HCT116 (cell line): ENCODE data around the gene ZFP92. TPM values are rescaled to one million over a fixed set of nuclear protein-coding genes. Genes with fewer than 3 reads are reported as not detected.

Experiments used
- ATAC-seq: fragments of 200-7000 bp; cut with Tn5 transposase; 2 replicates; pipeline ENCODE4 v1.9.1; 2020; ENCODE audit warnings: mild to moderate bottlenecking, moderate library complexity
- BruUV-seq: library from RNA; stranded (reverse); fragments of 400-500 nt; replicated peaks from 2 replicates; lab custom pipeline; 2021; lab: Mats Ljungman, UMichigan
- CTCF ChIA-PET: fragments of 300-600 bp; sonication (Branson Sonifier 250); formaldehyde crosslinking; loops from one replicate; lab custom pipeline; 2021; ENCODE audit warnings: antibody characterized with exemption; lab: Charles Lee
- POLR2A ChIA-PET: fragments of 300-600, 350-600 bp; sonication (Branson Sonifier 250); formaldehyde crosslinking; loops from one replicate; lab custom pipeline; 2021; ENCODE audit warnings: antibody characterized with exemption; lab: Charles Lee
- RAD21 ChIA-PET, 2 experiments: fragments of 300-600 bp; sonication (Branson Sonifier 250); formaldehyde crosslinking; loops; one replicate each; lab custom pipeline; 2023; ENCODE audit warnings: low total read pairs in 2 of 2; ENCODE audit not compliant: uncharacterized antibody in 2 of 2, unreplicated experiment in 2 of 2, low non-redundant PET in 1 of 2; lab: Charles Lee
- DNase-seq: peaks from one replicate; pipeline ENCODE4 v3.0.0-alpha.2; 2010; ENCODE audit warnings: low read depth, low spot score
- H2AFZ ChIP-seq: fragments of 200-600 bp; shearing (Covaris generic), sonication (generic); 2 replicates; pipeline ENCODE4 v1.6.1; 2017; ENCODE audit warnings: low read depth, mixed run types, mixed read lengths, antibody characterized with exemption, low read length; ENCODE audit not compliant: poor library complexity, severe bottlenecking
- H3K27ac ChIP-seq: 2 replicates; pipeline ENCODE4 v1.5.1; 2012; ENCODE audit warnings: low read depth, low read length
- H3K27me3 ChIP-seq: fragments of 200-600 bp; sonication (generic); 2 replicates; pipeline ENCODE4 v1.6.1; 2016; ENCODE audit warnings: mixed run types, low read length, mixed read lengths; ENCODE audit not compliant: insufficient read depth
- H3K36me3 ChIP-seq, 2 experiments: fragments of 200-500 bp in 1 of 2; fragments of 200-600 bp in 1 of 2; sonication (Bioruptor generic) in 1 of 2; sonication (generic) in 1 of 2; 2 replicates each; pipeline versions ENCODE4 v1.5.1 to v1.6.1; 2014 to 2016; ENCODE audit warnings: low read length in 2 of 2, inconsistent platforms in 1 of 2, mixed read lengths in 1 of 2, mixed run types in 1 of 2; ENCODE audit not compliant: insufficient read depth in 2 of 2, control insufficient read depth in 1 of 2
- H3K4me1 ChIP-seq, 2 experiments: fragments of 200-600 bp in 1 of 2; sonication (generic) in 1 of 2; 2 replicates each; pipeline versions ENCODE4 v1.5.1 to v1.6.1; 2012 to 2017; ENCODE audit warnings: low read length in 2 of 2, inconsistent platforms in 1 of 2, mild to moderate bottlenecking in 1 of 2, mixed read lengths in 1 of 2, mixed run types in 1 of 2, moderate library complexity in 1 of 2; ENCODE audit not compliant: insufficient read depth in 2 of 2, control insufficient read depth in 1 of 2
- H3K4me2 ChIP-seq: fragments of 200-600 bp; sonication (generic); 2 replicates; pipeline ENCODE4 v1.6.1; 2017; ENCODE audit warnings: mixed run types, low read length, mixed read lengths
- H3K4me3 ChIP-seq, 2 experiments: fragments of 200-600 bp in 1 of 2; sonication (generic) in 1 of 2; replicated peaks in 1 of 2; 2 replicates each; pipeline ENCODE4 v1.5.1; 2011 to 2016; ENCODE audit warnings: low read length in 2 of 2, control low read depth in 1 of 2, low read depth in 1 of 2, mild to moderate bottlenecking in 1 of 2, mixed read lengths in 1 of 2, mixed run types in 1 of 2
- H3K79me2 ChIP-seq: fragments of 200-600 bp; sonication (generic); 2 replicates; pipeline ENCODE4 v1.6.1; 2017; ENCODE audit warnings: mild to moderate bottlenecking, mixed run types, low read length, moderate library complexity, mixed read lengths; ENCODE audit not compliant: insufficient read depth
- H3K9ac ChIP-seq: fragments of 200-600 bp; sonication (generic); 2 replicates; pipeline ENCODE4 v1.6.1; 2016; ENCODE audit warnings: low read length, mixed read lengths
- H3K9me2 ChIP-seq: fragments of 200-600 bp; sonication (generic), shearing (Covaris generic); 2 replicates; pipeline ENCODE4 v1.6.1; 2017; ENCODE audit warnings: mixed run types, mild to moderate bottlenecking, moderate library complexity; ENCODE audit not compliant: insufficient read depth
- H3K9me3 ChIP-seq, 2 experiments: fragments of 200-500 bp in 1 of 2; fragments of 200-600 bp in 1 of 2; sonication (Bioruptor generic) in 1 of 2; sonication (generic) in 1 of 2; 2 replicates each; pipeline ENCODE4 v1.6.1; 2014 to 2017; ENCODE audit warnings: low read length in 2 of 2, mixed read lengths in 2 of 2, inconsistent platforms in 1 of 2, low read depth in 1 of 2, mild to moderate bottlenecking in 1 of 2, mixed run types in 1 of 2, moderate library complexity in 1 of 2; ENCODE audit not compliant: control insufficient read depth in 1 of 2, insufficient read depth in 1 of 2
- H4K20me1 ChIP-seq: fragments of 200-600 bp; sonication (generic), shearing (Covaris generic); 2 replicates; pipeline ENCODE4 v1.6.1; 2017; ENCODE audit warnings: mixed run types, mild to moderate bottlenecking, moderate library complexity; ENCODE audit not compliant: insufficient read depth
- ATF3 ChIP-seq: IDR thresholded peaks from 2 replicates; pipeline ENCODE4 v1.6.1; 2012
- CBX3 ChIP-seq: IDR thresholded peaks from 2 replicates; pipeline ENCODE4 v1.6.1; 2012; ENCODE audit warnings: low read depth
- CEBPB ChIP-seq: IDR thresholded peaks from 2 replicates; pipeline ENCODE4 v1.6.1; 2012; ENCODE audit warnings: low read depth
- CTCF ChIP-seq, 3 experiments: fragments of 200-600 bp in 1 of 3; sonication (generic) in 1 of 3; IDR thresholded peaks in 2 of 3; conservative IDR thresholded peaks in 1 of 3; 2 replicates each; pipeline ENCODE4 v1.5.1; 2012 to 2017; ENCODE audit warnings: low read depth in 2 of 3, low read length in 2 of 3, antibody characterized with exemption in 1 of 3, borderline replicate concordance in 1 of 3, control low read depth in 1 of 3, mild to moderate bottlenecking in 1 of 3, mixed read lengths in 1 of 3, mixed run types in 1 of 3, moderate library complexity in 1 of 3; ENCODE audit not compliant: insufficient read depth in 1 of 3
- EGR1 ChIP-seq: IDR thresholded peaks from 2 replicates; pipeline ENCODE4 v1.6.1; 2012; ENCODE audit warnings: low read depth
- ELF1 ChIP-seq: IDR thresholded peaks from 2 replicates; pipeline ENCODE4 v1.6.1; 2012; ENCODE audit warnings: low read depth, borderline replicate concordance
- EZH2 ChIP-seq: fragments of 200-600 bp; sonication (generic); IDR thresholded peaks from 2 replicates; pipeline ENCODE4 v1.6.1; 2017; ENCODE audit warnings: antibody characterized with exemption, mixed run types
- EZH2phosphoT487 ChIP-seq: fragments of 200-600 bp; IDR thresholded peaks from 2 replicates; pipeline ENCODE4 v1.6.1; 2018; ENCODE audit warnings: antibody characterized with exemption, borderline replicate concordance
- JUND ChIP-seq: IDR thresholded peaks from 2 replicates; pipeline ENCODE4 v1.6.1; 2012
- POLR2A ChIP-seq: IDR thresholded peaks from 2 replicates; pipeline ENCODE4 v1.7.0; 2011; ENCODE audit warnings: borderline replicate concordance; ENCODE audit not compliant: insufficient read depth, insufficient read length; ENCODE audit errors: extremely low read depth
- POLR2AphosphoS5 ChIP-seq: IDR thresholded peaks from 2 replicates; pipeline ENCODE4 v1.6.1; 2011; ENCODE audit warnings: mild to moderate bottlenecking, low read depth, low read length, moderate library complexity
- RAD21 ChIP-seq: IDR thresholded peaks from 2 replicates; pipeline ENCODE4 v1.6.1; 2012; ENCODE audit warnings: low read depth, mild to moderate bottlenecking
- SIN3A ChIP-seq: IDR thresholded peaks from 2 replicates; pipeline ENCODE4 v1.6.1; 2012; ENCODE audit warnings: low read depth
- SP1 ChIP-seq: IDR thresholded peaks from 2 replicates; pipeline ENCODE4 v1.6.1; 2012; ENCODE audit warnings: low read depth
- SRF ChIP-seq: IDR thresholded peaks from 2 replicates; pipeline ENCODE4 v1.6.1; 2012; ENCODE audit warnings: low read depth
- YY1 ChIP-seq: IDR thresholded peaks from 2 replicates; pipeline ENCODE4 v1.6.1; 2011; ENCODE audit warnings: low read length, low read depth, moderate library complexity, mild to moderate bottlenecking; ENCODE audit not compliant: insufficient replicate concordance; ENCODE audit errors: extremely low read depth
- ZNF274 ChIP-seq: fragments of 200-500 bp; sonication (Bioruptor generic); IDR thresholded peaks from 2 replicates; pipeline ENCODE4 v1.6.1; 2014; ENCODE audit warnings: mild to moderate bottlenecking, low read depth, low read length, inconsistent platforms
- intact Hi-C: fragments of 100-400 bp; cut with micrococcal nuclease; formaldehyde crosslinking; loops from 2 replicates; pipeline ENCODE4 v1.10.0; 2022
- total RNA-seq: library from RNA; stranded (reverse); gene quantifications from one replicate; pipeline ENCODE4 v1.2.1, GENCODE V29; 2021; ENCODE audit not compliant: unreplicated experiment
- TF ChIP-seq, protein P1 (sequence below): IDR thresholded peaks from 2 replicates; pipeline ENCODE4 v1.6.1; 2012; ENCODE audit warnings: low read depth
- TF ChIP-seq, protein P2 (sequence below): IDR thresholded peaks from 2 replicates; pipeline ENCODE4 v1.6.1; 2011; ENCODE audit warnings: mild to moderate bottlenecking, low read length, moderate library complexity; ENCODE audit not compliant: insufficient replicate concordance; ENCODE audit errors: extremely low read depth

Gene ZFP92
- total RNA-seq, 1 experiment from 2014 or later: not detected

- RAD21 ChIA-PET: no interaction called here
- Histone ChIP-seq H3K4me3 (no peak overlapping the region), H3K9me2 (no peaks in the 10 kb centered on the region), H3K79me2 (no peaks in the 10 kb centered on the region), H3K4me1 (peaks cover 0 to 7% of the 10 kb centered on the region in 2 experiments; a peak in 1 of 4 replicates), H3K27me3 (no peaks in the 10 kb centered on the region), H3K4me2 (no peak overlapping the region), H3K9ac (no peak overlapping the region), H4K20me1 (no peaks in the 10 kb centered on the region), H3K36me3 (no peaks in the 10 kb centered on the region), H3K9me3 (no peaks in the 10 kb centered on the region), H3K27ac (no peak overlapping the region), H2AFZ (no peak overlapping the region)
- intact Hi-C loops: no loop called here
- ATAC-seq (no peak), DNase-seq (no peak)
- CTCF ChIA-PET: no interaction called here
- TF ChIP-seq EGR1 (no peak), CTCF (IDR thresholded peaks at IDR 0.05 in 2 of 3, conservative IDR thresholded peaks at IDR 0.05 in 1 of 3; ENCODE audit: borderline replicate concordance in 1 of 3, insufficient read depth in 1 of 3, low read depth in 2 of 3, low read length in 2 of 3) (no peak), SIN3A (no peak), RAD21 (no peak), JUND (no peak), POLR2A (no peak), SP1 (no peak), CEBPB (no peak), SRF (no peak), EZH2 (no peak), YY1 (no peak), EZH2phosphoT487 (no peak), CBX3 (no peak), ELF1 (no peak), ATF3 (no peak), ZNF274 (no peak), POLR2AphosphoS5 (no peak)
- TF ChIP-seq, protein P1, sequence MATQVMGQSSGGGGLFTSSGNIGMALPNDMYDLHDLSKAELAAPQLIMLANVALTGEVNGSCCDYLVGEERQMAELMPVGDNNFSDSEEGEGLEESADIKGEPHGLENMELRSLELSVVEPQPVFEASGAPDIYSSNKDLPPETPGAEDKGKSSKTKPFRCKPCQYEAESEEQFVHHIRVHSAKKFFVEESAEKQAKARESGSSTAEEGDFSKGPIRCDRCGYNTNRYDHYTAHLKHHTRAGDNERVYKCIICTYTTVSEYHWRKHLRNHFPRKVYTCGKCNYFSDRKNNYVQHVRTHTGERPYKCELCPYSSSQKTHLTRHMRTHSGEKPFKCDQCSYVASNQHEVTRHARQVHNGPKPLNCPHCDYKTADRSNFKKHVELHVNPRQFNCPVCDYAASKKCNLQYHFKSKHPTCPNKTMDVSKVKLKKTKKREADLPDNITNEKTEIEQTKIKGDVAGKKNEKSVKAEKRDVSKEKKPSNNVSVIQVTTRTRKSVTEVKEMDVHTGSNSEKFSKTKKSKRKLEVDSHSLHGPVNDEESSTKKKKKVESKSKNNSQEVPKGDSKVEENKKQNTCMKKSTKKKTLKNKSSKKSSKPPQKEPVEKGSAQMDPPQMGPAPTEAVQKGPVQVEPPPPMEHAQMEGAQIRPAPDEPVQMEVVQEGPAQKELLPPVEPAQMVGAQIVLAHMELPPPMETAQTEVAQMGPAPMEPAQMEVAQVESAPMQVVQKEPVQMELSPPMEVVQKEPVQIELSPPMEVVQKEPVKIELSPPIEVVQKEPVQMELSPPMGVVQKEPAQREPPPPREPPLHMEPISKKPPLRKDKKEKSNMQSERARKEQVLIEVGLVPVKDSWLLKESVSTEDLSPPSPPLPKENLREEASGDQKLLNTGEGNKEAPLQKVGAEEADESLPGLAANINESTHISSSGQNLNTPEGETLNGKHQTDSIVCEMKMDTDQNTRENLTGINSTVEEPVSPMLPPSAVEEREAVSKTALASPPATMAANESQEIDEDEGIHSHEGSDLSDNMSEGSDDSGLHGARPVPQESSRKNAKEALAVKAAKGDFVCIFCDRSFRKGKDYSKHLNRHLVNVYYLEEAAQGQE: no peak
- TF ChIP-seq, protein P2, sequence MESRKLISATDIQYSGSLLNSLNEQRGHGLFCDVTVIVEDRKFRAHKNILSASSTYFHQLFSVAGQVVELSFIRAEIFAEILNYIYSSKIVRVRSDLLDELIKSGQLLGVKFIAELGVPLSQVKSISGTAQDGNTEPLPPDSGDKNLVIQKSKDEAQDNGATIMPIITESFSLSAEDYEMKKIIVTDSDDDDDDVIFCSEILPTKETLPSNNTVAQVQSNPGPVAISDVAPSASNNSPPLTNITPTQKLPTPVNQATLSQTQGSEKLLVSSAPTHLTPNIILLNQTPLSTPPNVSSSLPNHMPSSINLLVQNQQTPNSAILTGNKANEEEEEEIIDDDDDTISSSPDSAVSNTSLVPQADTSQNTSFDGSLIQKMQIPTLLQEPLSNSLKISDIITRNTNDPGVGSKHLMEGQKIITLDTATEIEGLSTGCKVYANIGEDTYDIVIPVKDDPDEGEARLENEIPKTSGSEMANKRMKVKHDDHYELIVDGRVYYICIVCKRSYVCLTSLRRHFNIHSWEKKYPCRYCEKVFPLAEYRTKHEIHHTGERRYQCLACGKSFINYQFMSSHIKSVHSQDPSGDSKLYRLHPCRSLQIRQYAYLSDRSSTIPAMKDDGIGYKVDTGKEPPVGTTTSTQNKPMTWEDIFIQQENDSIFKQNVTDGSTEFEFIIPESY: no peak
- BruUV-seq: no TSS peak
- POLR2A ChIA-PET: no interaction called here
Measured at GRCh38 chrX:153446950-153447580, 35.8 kb downstream of the ZFP92 start.
